ENCODE results near the gene RBM47. TPM values are rescaled to one million over a fixed set of nuclear protein-coding genes. Genes with fewer than 3 reads are reported as not detected.
"Not testable (repeated sequence)": the region's sequence is repeated elsewhere in the genome, so short reads cannot be mapped to it uniquely, and the experiment has no call there.

RBM47 gene
- polyA plus RNA-seq, 3 donors, result 80.2 to 85.1 (median 83.1) TPM

GRCh38 chr4:40544221-40544620 lies 85.4 kb downstream of the RBM47 start:
- DNase-seq (ENCODE audit: low read depth in 3 of 3, low spot score in 2 of 3), result no peak

- no peak for DNase-seq (ENCODE audit: low read depth in 3 of 3, low spot score in 2 of 3)
Observed at GRCh38 chr4:40540800-40541199, 88.9 kb downstream of the RBM47 start.

- DNase-seq (ENCODE audit: low read depth in 3 of 3, low spot score in 2 of 3), result no peak
Observed at GRCh38 chr4:40536032-40536431, 93.6 kb downstream of the RBM47 start.

- DNase-seq (ENCODE audit: low read depth in 3 of 3, low spot score in 2 of 3), result no peak
Observed at GRCh38 chr4:40531636-40532023, 98.0 kb downstream of the RBM47 start.

- DNase-seq (ENCODE audit: low read depth in 3 of 3, low spot score in 2 of 3), result no peak
Observed at GRCh38 chr4:40530961-40531635, 98.6 kb downstream of the RBM47 start.

GRCh38 chr4:40526741-40527140 lies 102.9 kb downstream of the RBM47 start:
- no peak for DNase-seq (ENCODE audit: low read depth in 3 of 3, low spot score in 2 of 3)

GRCh38 chr4:40525752-40526598 lies 103.7 kb downstream of the RBM47 start:
- DNase-seq (ENCODE audit: low read depth in 3 of 3, low spot score in 2 of 3), result no peak

GRCh38 chr4:40524366-40525041 lies 105.2 kb downstream of the RBM47 start:
- DNase-seq (ENCODE audit: low read depth in 3 of 3, low spot score in 2 of 3), result no peak

GRCh38 chr4:40523581-40523980 lies 106.1 kb downstream of the RBM47 start:
- no peak for DNase-seq (ENCODE audit: low read depth in 3 of 3, low spot score in 2 of 3)

- no peak for DNase-seq (ENCODE audit: low read depth in 3 of 3, low spot score in 2 of 3)
Observed at GRCh38 chr4:40521957-40522356, 107.7 kb downstream of the RBM47 start.

- no peak for DNase-seq (ENCODE audit: low read depth in 3 of 3, low spot score in 2 of 3)
Observed at GRCh38 chr4:40520533-40520932, 109.1 kb downstream of the RBM47 start.

- DNase-seq (ENCODE audit: low read depth in 3 of 3, low spot score in 2 of 3), result not testable (repeated sequence)
Observed at GRCh38 chr4:40517081-40517480, 112.6 kb downstream of the RBM47 start.

- DNase-seq (ENCODE audit: low read depth in 3 of 3, low spot score in 2 of 3), result no peak
Observed at GRCh38 chr4:40516651-40517050, 113.0 kb downstream of the RBM47 start.

- no peak for DNase-seq (ENCODE audit: low read depth in 3 of 3, low spot score in 2 of 3)
Observed at GRCh38 chr4:40515398-40516293, 114.0 kb downstream of the RBM47 start.

GRCh38 chr4:40515037-40515397 lies 114.6 kb downstream of the RBM47 start:
- DNase-seq (ENCODE audit: low read depth in 3 of 3, low spot score in 2 of 3), result no peak

- no peak for DNase-seq (ENCODE audit: low read depth in 3 of 3, low spot score in 2 of 3)
Observed at GRCh38 chr4:40514497-40514951, 115.1 kb downstream of the RBM47 start.

GRCh38 chr4:40511036-40511614 lies 118.5 kb downstream of the RBM47 start:
- no peak for DNase-seq (ENCODE audit: low read depth in 3 of 3, low spot score in 2 of 3)

GRCh38 chr4:40507977-40508376 lies 121.7 kb downstream of the RBM47 start:
- no peak for DNase-seq (ENCODE audit: low read depth in 3 of 3, low spot score in 2 of 3)

- no peak for DNase-seq (ENCODE audit: low read depth in 3 of 3, low spot score in 2 of 3)
Observed at GRCh38 chr4:40506492-40506891, 123.2 kb downstream of the RBM47 start.

- DNase-seq (ENCODE audit: low read depth in 3 of 3, low spot score in 2 of 3), result no peak
Observed at GRCh38 chr4:40506066-40506465, 123.6 kb downstream of the RBM47 start.

Measured in right renal cortex interstitium (tissue), 3 donors.